Suprapubic skin (tissue), 3 donors: Measurements from ENCODE around the gene GRIK3.

Source experiments
- CTCF ChIP-seq, 2 donors: fragments of 200-600 bp in 1 of 2; fragments of 450-650 bp in 1 of 2; sonication (generic) in 1 of 2; IDR thresholded peaks; one replicate each; pipeline ENCODE4 v1.5.1; 2016 to 2019; ENCODE audit warnings: antibody characterized with exemption in 2 of 2, mild to moderate bottlenecking in 1 of 2, moderate library complexity in 1 of 2
- POLR2A ChIP-seq, 2 donors: fragments of 450-650 bp; IDR thresholded peaks; one replicate each; pipeline ENCODE4 v1.6.1; 2017; ENCODE audit warnings: antibody characterized with exemption in 2 of 2, mild to moderate bottlenecking in 2 of 2, moderate library complexity in 2 of 2

GRCh38 chr1:36766481-36766880 is 267.8 kb downstream of the GRIK3 start:
- TF ChIP-seq POLR2A (IDR thresholded peaks at IDR 0.05) (no peak), CTCF (IDR thresholded peaks at IDR 0.05) (no peak)
